Memory B cell (primary cell): ENCODE measurements around the gene SLC35F2.

Experiments used
- ATAC-seq: fragments of 150-1000 bp; cut with Tn5 transposase; 2 replicates; pipeline ENCODE4 v1.10.0; 2021; ENCODE audit warnings: low read depth, mild to moderate bottlenecking, moderate library complexity
- DNase-seq, 2 donors: peaks; one replicate each; pipeline ENCODE4 v3.0.0; 2022; ENCODE audit warnings: low spot score in 2 of 2
- H3K27ac Mint-ChIP-seq: one replicate; pipeline ENCODE4 v1.8.0; 2022; ENCODE audit warnings: mild to moderate bottlenecking, moderate library complexity, mixed read lengths
- H3K27me3 Mint-ChIP-seq: one replicate; pipeline ENCODE4 v1.8.0; 2022; ENCODE audit warnings: mixed read lengths
- H3K36me3 Mint-ChIP-seq: one replicate; pipeline ENCODE4 v1.8.0; 2022; ENCODE audit warnings: mild to moderate bottlenecking, mixed read lengths
- H3K4me1 Mint-ChIP-seq: one replicate; pipeline ENCODE4 v1.8.0; 2022; ENCODE audit warnings: mixed read lengths
- H3K4me3 Mint-ChIP-seq: one replicate; pipeline ENCODE4 v1.8.0; 2022; ENCODE audit warnings: mild to moderate bottlenecking, moderate library complexity, mixed read lengths
- H3K9me3 Mint-ChIP-seq: one replicate; pipeline ENCODE4 v1.8.0; 2022; ENCODE audit warnings: mixed read lengths

Gene SLC35F2

DNA sequence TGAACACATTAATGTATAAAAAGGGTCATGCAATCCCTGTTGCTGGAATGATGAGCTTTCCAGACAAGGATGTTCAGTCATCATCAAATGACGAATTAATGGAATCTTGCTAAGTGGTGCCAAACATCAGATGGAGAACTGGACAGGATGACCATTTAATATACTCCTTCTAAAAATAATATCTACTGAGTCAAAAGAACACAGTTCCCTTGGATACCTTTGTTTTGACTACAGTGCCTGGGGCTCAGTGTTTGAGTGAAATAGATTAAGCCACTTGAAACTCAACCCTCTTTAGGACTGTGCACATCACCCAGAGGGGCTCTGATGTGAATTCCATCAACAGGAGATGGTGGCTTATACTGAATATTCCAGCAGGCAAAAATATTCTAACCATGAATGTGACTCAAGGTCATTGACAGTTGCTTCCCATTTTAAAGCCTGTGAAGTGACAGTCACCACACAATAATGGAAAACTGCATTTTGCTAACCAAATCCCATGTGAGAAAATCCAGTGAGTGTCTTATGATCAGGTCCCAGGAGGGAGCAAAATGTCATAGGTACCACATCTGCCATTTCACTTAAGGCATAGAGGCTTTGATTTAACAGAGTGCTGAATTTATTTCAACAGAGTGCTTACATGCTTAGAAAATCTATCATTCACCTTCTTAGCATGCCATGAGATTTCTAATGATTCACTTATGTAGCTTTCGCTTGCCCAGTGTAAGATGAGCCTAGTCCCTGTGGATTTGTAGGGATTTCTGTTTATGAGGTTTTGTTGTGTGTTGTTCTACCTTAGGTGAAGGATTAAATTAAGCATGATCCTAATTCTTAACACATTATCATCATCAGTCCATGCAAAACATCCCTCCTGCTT is 105.4 kb downstream of the SLC35F2 start:
- no peak for DNase-seq
- H3K9me3 Mint-ChIP-seq = no peaks in the 10 kb centered on the region
- no peaks in the 10 kb centered on the region for H3K36me3 Mint-ChIP-seq
- no peak overlapping the region for H3K4me3 Mint-ChIP-seq
- H3K4me1 Mint-ChIP-seq = no peaks in the 10 kb centered on the region
- ATAC-seq = no peak
- no peak overlapping the region for H3K27ac Mint-ChIP-seq
- H3K27me3 Mint-ChIP-seq = peaks cover 7% of the 10 kb centered on the region

DNA sequence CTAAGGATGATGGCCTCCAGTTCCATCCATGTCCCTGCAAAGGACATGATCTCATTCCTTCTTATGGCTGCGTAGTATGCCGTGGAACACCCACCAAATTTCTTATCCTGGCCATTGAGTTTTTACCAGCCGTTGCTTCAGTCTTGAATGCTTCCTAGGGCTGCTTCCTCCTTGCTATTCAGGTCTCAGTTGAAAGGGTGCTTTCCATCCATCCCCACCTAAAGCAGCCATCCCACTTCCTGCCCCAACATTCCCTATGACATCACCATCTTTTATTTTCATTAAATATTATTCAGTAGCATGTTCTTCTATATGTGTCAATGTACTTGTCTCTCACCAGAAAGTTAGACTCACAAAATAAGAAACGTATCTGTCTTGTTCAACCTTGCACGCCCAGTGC is 106.1 kb downstream of the SLC35F2 start:
- H3K27me3 Mint-ChIP-seq = peaks cover 3% of the 10 kb centered on the region
- no peaks in the 10 kb centered on the region for H3K9me3 Mint-ChIP-seq
- no peak overlapping the region for H3K27ac Mint-ChIP-seq
- H3K4me3 Mint-ChIP-seq = no peak overlapping the region
- DNase-seq (no peak), ATAC-seq (no peak)
- H3K4me1 Mint-ChIP-seq = no peaks in the 10 kb centered on the region
- H3K36me3 Mint-ChIP-seq = no peaks in the 10 kb centered on the region

DNA sequence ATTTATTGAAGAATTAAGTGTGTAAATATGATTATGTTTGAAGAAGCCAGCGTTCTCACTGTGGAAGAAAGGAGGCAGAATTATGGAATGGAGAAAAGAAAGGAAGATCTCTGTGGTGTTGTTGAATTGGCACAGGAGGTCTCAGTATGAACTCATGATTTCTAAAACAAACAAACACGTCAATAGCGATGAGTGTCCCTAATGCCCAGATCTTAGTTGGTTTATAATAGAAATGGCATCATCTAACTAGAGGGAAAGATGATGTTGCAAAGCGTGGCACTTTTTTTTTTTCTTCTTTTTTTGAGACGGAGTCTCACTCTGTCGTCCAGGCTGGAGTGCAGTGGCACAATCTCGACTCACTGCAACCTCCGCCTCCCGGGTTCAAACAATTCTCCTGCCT is 107.5 kb downstream of the SLC35F2 start:
- Mint-ChIP-seq H3K27ac (no peak overlapping the region), H3K4me1 (no peaks in the 10 kb centered on the region), H3K36me3 (no peaks in the 10 kb centered on the region), H3K27me3 (peaks cover 3% of the 10 kb centered on the region), H3K4me3 (no peak overlapping the region), H3K9me3 (no peaks in the 10 kb centered on the region)
- DNase-seq (no peak), ATAC-seq (no peak)

DNA sequence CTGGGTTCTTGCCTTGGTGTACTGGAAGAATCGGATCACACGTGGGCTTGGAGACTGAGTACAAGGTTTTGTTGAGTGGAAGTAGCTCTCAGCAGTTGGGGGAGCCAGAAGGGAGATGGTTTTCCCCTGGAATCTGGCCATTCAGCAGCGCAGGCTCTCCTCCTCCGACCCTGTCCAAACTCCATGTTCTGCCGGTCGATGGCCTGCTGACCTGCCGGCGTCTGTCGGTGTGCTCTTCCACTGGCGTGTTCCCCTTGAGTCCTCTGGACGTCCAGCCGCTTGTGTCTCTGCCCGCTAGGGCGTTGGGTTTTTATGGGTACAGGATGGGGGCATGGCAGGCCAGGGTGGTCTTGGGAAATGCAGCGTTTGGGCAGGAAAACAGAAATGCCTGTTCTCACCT is 108.3 kb downstream of the SLC35F2 start:
- Mint-ChIP-seq H3K4me3 (no peak overlapping the region), H3K36me3 (no peaks in the 10 kb centered on the region), H3K9me3 (no peaks in the 10 kb centered on the region), H3K4me1 (no peaks in the 10 kb centered on the region), H3K27ac (no peak overlapping the region), H3K27me3 (peaks cover 5% of the 10 kb centered on the region)
- DNase-seq (no peak), ATAC-seq (no peak)

DNA sequence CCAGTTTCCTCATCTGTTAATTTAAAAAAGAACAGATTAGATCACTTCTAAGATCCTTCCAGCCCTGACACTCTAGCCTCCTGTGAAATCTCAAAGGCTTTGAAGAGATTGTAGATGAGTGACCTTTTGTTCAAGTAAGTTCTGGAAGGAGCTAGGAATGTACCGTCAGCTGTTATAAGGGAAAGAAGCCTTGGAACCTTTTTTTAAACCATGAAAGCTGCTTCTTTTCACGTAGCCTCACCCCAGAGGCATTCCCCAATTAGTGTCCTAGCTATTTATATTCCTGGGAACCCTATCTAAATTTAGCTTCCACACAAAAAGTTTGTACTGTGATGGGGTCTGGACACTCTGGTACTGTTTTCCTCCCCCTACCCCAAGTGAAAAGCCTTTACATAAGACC is 111.0 kb downstream of the SLC35F2 start:
- Mint-ChIP-seq H3K27me3 (peaks cover 6% of the 10 kb centered on the region), H3K9me3 (no peaks in the 10 kb centered on the region), H3K4me1 (no peaks in the 10 kb centered on the region), H3K4me3 (no peak overlapping the region), H3K27ac (no peak overlapping the region), H3K36me3 (no peaks in the 10 kb centered on the region)
- no peak for ATAC-seq
- no peak for DNase-seq

DNA sequence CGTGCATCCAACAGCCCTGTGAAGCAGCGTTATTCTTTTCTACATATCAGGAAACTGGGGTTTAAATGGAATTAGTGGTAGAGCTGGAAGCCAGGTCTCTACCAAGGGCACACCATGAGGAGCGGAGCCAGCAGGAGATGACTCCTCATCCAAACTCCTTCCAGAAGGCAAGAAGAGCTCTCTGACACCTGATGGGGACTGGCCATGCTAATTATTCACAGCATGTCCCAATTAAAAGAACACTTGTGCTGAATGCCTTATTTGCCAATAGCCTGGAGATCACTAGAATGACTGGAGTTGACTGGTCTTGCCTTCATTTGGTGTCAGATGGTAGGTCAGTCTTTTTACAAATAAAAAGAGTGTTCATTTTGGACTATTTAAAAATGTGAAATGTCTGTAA is 113.9 kb downstream of the SLC35F2 start:
- H3K27ac Mint-ChIP-seq = no peak overlapping the region
- H3K27me3 Mint-ChIP-seq = peaks cover 6% of the 10 kb centered on the region
- H3K36me3 Mint-ChIP-seq = no peaks in the 10 kb centered on the region
- no peak for DNase-seq
- H3K4me1 Mint-ChIP-seq = no peaks in the 10 kb centered on the region
- no peaks in the 10 kb centered on the region for H3K9me3 Mint-ChIP-seq
- H3K4me3 Mint-ChIP-seq = no peak overlapping the region
- ATAC-seq = no peak

DNA sequence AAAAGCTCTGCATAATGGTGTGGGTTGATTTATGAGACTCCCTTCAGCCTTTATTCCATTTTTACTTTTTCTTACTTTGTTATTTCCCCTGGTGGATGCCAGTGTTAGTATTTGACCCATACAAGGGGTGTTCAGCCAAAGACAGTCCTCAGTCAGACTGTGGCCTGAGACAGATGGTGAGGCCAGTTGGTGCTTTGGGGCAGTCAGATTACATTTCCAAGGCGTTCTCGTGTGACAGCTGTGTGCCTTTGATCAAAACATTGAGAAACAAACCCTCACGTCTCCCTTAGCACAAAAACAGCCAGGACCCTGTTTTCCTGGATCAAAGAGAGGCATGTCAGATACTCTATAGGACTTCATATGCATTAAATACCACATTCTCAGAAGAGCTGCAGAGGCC is 115.4 kb downstream of the SLC35F2 start:
- Mint-ChIP-seq H3K4me1 (no peaks in the 10 kb centered on the region), H3K27ac (no peak overlapping the region), H3K36me3 (no peaks in the 10 kb centered on the region), H3K9me3 (no peaks in the 10 kb centered on the region), H3K27me3 (peaks cover 12% of the 10 kb centered on the region), H3K4me3 (no peak overlapping the region)
- no peak for DNase-seq
- ATAC-seq = no peak

DNA sequence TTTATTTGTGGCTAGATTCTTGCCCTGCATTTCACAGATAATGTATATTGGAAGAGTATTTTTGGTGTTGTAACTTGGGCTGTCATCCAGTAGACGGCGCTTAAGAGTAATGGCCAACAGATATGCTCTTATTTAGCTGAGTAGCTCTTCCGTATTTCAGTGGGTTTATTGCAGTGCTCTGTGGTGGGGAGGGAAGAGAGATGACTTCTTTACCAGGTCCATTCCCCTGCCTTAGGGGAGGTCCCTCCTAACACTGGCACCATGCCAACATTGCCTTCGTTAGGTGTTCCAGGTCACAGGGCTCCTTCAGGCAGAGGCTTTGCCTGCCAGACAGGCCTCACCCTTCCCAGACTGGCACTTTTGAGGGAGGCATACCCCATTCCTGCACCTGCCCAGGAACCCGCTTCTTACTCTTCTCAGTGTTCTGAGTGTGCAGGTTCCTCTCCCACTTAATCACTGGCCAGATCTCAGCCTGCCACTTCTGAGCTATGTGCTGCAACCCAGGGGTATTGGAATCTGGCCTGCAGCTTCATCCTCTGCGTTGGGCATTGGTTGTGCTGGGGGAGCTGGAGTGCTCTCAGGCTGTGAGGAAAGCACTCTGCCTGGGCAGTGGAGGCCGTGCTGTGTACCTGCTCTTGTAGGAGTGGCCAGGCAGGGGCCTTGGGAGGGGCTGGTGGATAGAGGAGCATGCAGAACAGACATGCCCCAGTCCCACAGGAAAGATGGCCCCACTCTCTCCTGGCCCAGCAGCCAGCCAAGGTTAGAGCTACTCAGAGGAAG is 117.4 kb downstream of the SLC35F2 start:
- H3K4me1 Mint-ChIP-seq = no peaks in the 10 kb centered on the region
- ATAC-seq = peak; percentile 32
- H3K36me3 Mint-ChIP-seq = no peaks in the 10 kb centered on the region
- H3K9me3 Mint-ChIP-seq = no peaks in the 10 kb centered on the region
- peaks cover 12% of the 10 kb centered on the region for H3K27me3 Mint-ChIP-seq
- H3K27ac Mint-ChIP-seq = no peak overlapping the region
- DNase-seq = no peak
- no peak overlapping the region for H3K4me3 Mint-ChIP-seq
